NOMO-1 treated with DMSO at 0.1 percent for 48 hours (cell line): ENCODE results near the gene KCTD19.
"Not testable (repeated sequence)": the region's sequence is repeated elsewhere in the genome, so short reads cannot be mapped to it uniquely, and the experiment has no call there.

Experiments used
- DNase-seq: peaks from one replicate; lab custom pipeline; 2025; ENCODE audit not compliant: unreplicated experiment; lab: John Stamatoyannopoulos, UW

KCTD19 gene

DNA sequence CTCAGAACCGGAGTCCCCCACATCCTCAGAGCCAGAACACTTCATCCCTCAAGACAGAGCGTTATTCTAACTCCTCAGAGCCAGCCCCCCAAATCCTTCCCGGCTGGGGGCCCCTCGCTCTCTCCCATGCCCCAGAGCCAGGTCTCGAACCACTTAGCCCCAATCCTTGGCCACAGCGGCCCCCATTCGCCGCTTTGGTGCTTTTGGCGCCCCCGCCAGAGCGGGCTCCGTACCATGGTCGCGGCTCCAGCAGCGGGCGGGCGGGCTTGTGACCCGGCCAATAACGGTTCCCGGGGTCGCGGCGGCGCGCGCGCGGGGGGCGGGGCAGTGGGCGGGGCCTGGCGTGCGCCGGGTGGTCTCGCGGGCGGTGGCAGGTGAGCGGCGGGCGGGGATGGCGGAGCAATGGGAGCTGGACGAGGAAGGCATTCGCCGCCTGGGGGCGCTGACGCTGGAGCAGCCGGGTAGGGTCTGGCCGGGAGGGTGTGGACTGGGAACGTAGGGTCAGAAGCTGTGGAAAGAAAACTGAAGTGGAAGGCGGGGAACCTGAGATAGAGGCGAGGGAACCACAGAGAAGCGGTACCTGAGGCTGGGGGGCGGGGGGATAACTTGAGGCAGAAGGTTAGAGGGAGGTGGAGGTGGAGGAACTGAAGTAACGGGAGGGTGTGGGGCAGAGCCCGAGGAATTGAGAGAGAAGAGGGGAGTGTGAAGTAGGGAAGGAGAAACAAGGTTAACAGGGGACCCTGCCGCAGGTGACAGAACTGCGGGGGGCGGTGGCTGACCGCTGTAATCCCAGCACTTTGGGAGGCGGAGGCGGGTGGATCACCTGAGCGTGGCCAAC lies at the start of gene KCTD19, which contains the start of gene LRRC36:
KCTD19 (minus strand) TSS at position 270 of the 838 bp plus-strand sequence; CDS start at position 236, 34 bp downstream.
LRRC36 (plus strand) TSS at position 344 of the 838 bp plus-strand sequence; CDS start at position 392, 48 bp downstream.
- peak; percentile 7 for DNase-seq

DNA sequence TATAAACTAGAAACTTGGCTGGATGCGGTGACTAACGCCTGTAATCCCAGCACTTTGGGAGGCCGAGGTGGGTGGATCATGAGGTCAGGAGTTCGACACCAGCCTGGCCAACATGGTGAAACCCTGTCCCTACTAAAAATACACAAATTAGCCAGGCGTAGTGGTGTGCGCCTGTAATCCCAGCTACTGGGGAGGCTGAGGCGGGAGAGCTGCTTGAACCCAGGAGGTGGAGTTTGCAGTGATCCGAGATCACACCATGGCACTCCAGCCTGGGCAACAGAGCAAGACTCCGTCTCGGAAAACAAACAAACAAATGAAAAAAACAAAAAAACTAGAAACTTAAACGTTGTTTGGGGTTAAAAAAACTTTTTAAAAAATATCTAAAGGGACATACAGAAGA lies 49.5 kb upstream of the KCTD19 start:
- DNase-seq, result not testable (repeated sequence)

DNA sequence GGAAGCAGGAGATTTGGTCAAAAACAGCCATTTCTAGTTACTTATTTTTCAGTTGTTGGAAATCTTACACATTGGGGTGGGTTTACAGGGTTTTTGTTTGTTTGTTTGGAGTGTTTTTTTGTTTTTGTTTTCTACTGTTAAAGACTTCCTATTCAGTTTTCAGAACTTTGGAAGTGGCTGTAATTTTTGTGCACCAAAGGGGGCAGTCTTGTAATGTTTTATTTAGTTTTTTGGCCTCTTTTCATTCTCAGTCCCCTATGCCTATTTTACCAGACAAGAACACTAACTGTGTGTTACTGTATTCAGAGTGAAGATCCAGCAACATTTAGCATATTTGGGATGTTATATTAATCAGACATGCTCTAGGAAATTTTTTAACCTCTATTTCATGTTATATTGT lies 46.1 kb upstream of the KCTD19 start:
- DNase-seq, result peak; percentile 40

DNA sequence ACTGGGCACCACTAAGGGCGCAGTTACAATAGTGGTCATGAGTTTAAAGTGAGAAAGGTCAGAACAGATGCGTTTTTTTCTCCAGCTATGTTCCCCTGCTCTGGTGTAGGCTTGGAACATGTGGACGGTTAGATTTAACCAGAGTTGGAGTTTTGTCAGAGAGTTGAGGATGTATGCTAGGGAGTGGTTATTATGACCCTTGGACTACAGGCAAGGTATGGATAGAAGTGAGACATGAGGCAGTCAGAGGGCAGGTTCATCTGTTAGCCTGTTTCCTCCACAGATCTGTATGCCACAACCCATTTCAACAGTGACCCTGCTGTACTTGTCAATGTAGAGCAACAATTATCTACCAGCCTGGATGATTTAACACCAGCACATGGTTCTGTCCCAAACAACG lies 44.1 kb upstream of the KCTD19 start:
- no peak for DNase-seq

DNA sequence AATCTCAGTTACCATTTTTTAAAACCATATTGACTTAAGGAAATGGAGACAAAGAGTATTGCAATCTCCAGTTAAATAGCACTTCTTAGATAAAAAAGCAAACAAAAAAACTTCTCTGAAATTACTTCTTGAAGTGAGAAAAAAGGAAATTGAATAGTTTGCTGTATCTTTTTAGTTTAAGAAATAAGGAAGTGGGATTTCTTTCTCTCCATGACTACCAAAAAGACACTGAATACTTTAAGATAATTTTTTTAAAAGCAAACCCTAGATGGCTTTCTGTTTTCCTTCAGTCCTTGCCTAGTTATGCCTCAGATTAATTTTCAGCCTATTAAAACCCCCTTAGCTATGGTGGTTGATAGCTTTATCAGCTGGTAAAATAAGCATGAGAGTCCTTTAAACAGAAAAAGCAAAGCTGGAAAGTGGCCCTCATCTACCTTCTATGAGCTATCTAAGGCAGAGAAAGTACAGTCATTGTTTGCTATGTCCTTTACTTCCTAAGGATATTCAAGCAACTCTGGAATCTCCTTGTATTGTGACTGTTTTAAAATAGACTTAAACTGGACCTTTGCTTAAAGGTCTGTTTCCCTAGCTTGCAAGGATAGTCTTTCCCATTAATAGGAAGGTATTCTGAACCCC lies 38.2 kb upstream of the KCTD19 start:
- peak; percentile 69 for DNase-seq

DNA sequence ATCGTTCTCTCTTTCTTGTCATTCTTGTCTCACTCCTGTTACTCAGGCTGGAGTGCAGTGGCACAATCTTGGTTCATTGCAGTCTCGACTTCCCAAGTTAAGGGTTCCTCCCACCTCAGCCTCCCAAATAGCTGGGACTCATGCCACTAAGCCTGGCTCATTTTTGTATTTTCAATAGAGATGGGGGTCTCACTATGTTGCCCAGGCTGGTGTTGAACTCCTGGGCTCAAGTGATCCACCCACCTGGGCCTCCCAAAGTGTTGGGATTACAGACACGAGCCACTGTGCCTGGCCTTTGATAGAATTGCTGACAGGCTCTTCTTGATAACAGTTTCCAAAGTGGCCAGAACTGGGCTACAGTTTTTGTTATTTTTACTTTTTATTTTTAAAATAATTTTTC lies 34.5 kb upstream of the KCTD19 start:
- no peak for DNase-seq

DNA sequence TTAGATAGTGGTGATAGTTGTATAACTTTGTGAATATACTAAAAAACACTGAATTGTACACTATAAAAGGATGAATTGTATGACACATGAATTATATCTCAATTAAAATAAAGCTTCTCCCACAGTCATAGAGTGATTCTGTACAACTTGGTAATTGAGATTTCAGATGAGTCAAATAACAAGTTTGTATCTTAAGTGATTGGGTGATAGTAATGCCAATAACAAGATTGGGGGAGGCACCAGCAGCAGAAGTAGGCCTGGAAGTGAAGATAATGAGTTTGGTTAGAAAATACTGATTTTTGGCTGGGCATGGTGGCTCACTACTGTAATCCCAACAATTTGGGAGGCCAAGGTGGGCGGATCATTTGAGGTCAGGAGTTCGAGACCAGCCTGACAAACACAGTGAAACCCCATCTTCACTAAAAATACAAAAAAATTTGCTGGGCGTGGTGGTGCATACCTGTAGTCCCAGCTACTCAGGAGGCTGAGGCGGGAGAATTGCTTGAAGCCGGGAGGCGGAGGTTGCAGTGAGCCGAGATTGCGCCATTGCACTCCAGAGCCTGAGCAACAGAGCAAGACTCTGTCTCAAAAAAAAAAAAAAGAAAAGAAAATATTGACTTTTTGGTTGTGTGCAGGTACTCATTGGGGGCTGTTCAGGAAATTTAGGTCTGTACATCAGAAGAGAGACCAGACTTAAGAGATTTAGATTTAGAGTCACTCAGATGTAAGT lies 33.2 kb upstream of the KCTD19 start:
- DNase-seq, result not testable (repeated sequence)

DNA sequence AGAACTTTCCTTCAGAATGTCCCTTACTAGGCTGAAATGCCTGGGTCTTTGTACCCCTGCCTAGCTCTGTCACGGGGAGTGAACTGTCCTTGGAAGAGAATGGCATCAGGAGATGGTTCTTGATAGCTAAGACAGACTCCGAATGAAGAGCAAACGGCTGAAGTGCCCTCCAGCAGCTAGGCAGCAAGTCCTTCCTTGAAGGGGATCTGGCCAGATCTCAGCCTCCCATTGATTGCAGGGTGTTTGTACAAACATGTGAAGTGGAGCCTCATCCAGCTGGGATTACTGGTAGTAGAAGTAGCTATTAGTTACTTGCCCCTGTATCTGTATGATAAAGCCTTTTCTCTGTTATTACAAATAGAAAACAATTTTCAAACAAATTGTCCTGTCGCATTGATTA lies 31.0 kb upstream of the KCTD19 start:
- DNase-seq, result no peak

DNA sequence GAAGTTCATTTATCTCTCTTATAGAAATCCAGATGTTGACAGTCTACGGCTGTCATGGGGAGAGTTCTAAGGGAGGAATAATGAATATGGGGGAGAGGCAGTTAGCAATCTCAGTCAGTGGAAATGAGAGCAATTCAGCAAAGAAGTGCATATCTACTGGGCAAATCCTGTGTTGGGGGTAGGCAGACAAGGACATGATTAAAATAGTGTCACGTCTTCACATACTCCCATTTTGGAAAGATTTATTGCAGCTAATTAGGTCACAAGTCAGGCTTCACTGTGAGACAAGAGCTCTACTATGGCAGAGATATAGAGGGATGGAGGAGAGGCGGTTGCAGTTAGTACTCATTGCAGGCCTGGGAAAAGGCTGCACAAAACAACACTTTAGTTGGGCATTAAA lies 29.9 kb upstream of the KCTD19 start:
- no peak for DNase-seq

DNA sequence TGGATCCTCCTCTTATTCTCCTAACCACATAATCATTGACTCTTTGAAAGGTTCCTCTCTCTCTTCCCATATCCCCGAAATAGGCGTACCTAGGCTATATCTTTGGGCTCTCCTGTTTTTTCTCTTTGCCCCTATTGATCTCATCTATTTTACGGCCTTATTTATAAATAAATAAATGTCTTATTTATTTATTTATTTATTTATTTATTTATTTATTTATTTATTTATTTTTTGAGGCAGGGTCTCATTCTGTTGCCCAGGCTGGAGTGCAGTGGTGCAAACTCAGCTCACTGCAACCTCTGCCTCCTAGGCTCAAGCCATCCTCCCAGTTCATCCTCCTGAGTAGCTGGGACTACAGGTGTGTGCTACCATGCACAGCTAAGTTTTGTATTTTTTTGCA lies 25.9 kb upstream of the KCTD19 start:
- DNase-seq, result not testable (repeated sequence)

DNA sequence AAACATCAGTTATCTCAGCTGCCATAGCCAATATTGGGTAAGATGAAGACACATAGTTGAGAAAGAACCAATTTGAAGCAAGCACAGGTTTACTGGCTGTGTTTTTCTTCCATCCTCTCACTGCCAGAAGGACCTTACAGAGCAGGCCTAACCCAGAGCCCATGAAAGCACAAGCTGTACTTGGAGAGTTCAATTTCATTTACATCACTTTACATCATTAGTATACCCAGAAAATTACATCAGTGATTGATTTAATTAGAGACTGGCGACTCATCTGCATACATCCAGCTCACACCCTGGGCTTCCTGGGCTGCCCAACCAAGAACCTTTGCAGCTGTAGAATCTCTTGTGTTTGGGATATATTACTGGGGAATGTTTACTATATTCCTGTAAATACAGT lies 23.8 kb upstream of the KCTD19 start:
- DNase-seq, result no peak

DNA sequence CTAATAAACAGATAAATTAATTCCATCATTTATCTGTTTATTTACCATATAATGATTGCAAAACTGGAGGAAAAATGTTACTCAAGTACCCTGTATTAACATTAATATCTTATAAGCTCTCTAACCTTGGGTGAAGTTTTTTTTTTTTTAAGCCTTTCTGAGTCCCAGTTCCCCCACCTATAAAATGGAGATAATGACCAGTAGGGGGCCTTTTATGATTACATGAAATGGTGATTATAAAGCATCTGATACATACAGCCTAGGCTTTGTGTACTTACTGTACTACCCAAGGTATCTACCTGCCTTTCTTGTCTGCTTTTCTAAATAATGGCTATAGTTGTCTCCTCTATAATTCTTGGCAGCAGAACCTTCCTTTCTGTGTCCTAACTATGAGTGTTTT lies 22.6 kb upstream of the KCTD19 start:
- peak; percentile 33 for DNase-seq

DNA sequence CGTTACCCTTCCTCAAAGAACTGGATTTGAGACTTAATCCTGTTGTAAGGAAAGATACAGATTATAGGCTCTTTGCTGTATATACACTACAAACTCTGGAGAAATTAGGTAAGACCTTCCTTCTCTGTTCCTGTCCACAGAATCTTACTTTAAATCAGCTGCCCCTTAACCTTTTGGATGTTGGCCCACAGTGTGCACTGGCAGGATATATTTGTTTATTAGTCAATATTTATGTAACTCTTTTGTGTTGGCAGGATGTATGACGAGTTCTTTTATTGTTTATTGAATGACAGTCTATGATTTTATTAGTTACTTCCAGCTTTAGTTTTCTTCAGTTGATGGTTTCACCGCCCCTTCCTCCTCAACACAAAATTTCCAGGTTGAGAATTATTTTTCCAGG lies 19.8 kb upstream of the KCTD19 start:
- DNase-seq, result no peak

DNA sequence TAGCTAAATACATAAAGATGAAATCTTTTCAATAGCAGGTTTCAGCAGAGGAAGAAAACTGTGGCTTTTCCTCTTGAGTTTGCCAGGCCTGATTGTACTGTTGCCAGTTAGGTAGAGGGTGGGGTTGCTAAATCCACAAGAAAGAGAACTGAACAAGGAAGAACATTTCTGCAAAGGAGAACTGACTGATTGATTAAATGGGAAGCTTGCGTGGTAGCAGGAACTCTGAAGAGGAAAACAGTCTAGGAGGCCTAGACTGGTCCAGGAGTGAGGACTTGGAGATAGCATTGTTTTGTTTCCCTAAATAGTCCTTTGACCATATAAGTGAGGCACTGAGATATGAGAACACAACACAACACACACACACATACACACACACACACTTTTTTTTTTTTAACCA lies 18.9 kb upstream of the KCTD19 start:
- DNase-seq, result no peak

DNA sequence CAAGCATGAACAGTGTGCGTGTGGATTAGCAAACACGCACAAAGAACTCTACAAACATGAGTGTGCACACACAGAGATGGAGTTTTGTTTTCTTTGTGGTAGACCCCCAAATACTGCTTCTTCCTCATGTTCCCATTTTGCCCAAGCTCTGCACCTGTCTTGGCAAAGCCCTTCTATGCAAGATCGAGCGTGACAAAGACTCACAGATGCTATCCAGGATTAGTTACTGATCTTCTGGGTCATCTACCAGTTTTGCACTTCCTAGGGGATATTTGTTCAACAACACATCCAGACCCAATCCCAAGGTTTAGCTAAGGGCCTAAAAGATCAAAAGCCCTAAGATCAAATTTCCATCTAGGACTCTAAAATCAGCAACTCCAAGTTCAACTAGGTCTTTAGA lies 16.1 kb upstream of the KCTD19 start:
- DNase-seq, result no peak

DNA sequence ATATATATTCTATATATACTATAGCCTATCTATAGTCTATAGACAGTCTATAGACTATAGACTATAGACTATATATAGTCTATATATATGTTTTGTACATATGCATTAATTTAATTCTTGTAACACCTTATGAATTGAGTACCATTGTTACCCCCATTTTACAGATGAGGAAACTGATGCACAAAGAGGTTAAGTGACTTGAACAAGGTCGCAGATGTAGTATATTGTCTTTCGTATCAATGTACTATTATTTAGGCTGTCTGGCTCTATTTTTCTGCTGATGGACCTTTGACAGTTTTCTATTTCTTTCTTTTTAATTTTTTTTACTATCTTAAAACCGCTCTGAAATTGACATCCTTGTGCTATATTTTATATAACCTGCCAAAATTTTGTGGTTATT lies 14.7 kb upstream of the KCTD19 start:
- DNase-seq, result no peak

DNA sequence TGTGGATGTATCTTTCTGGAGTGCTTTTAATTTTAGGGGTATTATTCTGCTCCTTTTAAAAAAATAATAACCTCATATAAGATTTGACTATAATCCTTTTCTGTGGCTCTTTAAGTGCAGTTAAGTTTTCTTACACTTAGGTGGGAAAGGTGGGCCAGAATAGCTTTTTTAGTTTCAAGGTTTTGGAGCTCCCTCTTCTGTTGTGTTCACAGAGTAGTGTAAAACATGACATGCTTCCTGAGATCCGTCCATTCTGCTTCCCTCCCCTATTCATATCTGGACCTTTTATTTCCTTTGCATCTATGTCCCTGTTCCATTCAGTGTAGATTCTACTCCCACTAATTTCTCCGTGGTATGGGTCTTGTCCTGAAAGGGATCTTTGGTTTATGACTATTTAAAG lies 12.9 kb upstream of the KCTD19 start:
- DNase-seq, result peak; percentile 17

DNA sequence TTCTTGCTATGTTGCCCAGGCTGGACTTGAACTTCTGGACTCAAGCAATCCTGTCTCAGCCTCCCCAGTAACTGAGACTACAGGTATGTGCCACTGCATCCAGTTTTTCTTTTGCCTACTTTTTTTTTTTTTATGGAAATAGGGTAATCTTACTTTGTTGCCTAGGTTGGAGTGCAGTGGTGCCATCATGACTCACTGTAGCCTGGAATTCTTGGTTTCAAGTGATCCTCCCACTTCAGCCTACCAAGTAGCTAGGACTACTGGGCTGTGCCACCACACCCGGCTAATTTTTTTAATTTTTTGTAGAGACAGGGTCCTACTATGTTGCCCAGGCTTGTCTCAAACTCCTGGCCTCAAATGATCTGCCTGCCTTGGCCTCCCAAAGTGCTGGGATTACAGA lies 10.1 kb upstream of the KCTD19 start:
- DNase-seq, result no peak

DNA sequence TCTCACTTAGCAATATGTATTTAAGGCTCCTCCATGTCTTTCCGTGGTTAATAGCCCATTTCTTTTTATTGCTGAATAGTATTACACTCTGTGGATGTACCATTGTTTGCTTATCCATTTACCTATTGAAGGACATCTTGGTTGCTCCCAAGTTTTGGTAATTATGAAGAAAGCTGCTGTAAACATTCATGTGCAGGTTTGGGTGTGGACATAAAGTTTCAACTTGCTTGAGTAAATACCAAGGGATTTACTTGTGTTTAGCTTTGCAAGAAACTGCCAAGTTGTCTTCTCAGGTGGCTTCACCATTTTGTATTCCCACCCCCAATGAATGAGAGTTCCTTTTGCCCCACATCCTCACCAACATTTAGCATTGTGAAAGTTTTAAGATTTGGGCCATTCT lies 9.6 kb upstream of the KCTD19 start:
- no peak for DNase-seq

DNA sequence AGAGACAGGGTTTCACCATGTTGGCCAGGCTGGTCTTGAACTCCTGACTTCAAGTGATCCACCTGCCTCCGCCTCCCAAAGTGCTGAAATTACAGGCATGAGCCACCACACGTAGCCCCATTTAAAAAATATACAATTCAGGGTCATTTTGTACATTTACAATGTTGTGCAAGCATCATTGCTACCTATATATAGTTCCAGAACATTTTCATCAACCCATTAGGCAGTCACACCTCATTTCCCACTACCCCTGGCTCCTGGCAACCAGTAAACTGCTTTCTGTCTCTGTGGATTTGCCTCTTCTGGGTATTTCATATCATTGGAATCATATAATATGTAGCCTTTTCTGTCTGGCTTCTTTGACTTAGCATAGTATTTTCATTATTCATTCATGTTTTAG lies 6.8 kb upstream of the KCTD19 start:
- DNase-seq, result no peak

DNA sequence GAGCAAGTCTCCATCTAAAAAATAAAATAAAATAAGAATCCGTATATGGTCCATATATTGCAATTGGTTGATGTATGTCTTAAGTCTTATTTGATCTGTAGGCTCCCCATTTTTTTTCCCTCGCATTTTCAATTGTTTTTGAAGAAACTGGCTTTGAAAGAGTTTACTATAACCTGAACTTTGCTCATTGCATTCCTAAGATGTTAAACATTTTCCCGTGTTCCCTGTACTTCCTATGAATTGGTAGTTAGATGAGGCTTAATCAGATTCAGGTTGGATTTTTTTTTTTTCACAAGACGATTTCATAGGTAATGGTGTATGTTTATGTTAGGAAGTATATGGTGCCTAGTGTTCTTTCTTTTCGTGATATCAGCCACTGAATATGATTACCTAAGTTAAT lies 3.4 kb upstream of the KCTD19 start:
- DNase-seq, result no peak

DNA sequence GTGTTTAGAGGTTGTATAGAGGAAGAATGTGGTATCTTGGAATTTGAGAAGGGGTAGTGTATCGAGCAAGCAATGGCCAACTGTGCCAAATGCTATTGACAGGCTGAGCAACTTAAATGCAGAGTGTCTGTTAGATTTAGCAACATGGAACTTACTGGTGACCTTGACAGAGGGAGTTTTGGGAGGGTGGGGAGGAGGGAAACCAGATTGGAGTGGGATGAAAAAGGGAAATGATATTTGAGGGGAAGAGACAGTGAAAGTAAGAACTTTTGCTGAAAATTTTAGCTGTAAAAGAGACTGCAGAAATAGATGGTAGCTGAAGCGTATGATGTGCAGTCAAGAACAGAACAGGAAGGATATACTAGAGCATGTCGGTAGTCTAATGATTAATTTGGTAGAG lies 1.2 kb upstream of the KCTD19 start:
- DNase-seq, result no peak
